Retina (tissue), 1 donor: ENCODE measurements around the gene CLK3.

Source experiments
- DNase-seq: peaks from one replicate; pipeline ENCODE4 v3.0.0-alpha.2; 2016

CLK3 gene

DNA sequence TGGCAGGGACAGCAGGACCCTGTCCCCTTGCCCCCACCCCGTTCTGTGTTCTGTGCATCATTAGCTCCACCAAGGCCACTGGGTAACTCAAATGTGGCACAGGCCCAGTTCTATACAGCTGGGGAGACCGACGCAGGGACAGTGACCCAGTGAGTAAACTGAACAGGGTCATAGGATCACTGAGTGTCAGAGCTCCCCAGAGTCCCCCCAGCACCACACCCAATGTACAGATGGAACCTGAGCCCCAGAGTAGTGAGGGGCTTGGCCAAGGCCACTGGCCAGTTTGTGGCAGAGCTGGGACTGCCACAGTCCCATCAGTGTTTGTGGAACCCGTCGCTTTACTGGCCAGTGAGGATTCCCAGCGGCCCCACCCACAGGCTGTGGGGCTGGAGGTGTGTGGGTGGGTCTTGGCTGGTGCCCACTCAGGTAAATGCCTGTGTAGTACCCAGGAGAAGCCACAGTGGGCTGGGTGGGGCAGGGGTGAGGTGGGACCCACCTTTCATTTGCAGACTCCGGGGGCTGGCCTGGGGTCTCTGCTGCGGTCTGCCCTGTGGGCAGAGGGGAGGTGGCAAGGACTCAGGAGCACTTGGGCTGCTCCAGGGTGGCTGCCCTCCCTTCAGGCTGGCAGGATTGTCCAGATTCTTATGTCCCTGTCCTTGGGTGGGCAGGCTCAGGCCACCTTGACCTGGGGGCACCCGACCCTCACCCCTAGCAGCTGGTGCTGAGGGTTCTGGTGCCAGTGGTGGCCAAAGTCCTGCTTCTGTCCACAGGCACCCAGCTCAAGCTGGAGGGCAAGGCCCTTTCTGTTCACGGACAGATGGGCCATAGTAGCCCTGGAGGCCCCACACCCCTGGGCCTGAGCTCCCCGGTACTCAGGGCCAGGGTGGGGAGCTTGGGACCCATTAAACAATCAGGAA lies 11.6 kb upstream of the CLK3 start:
- DNase-seq = no peak

DNA sequence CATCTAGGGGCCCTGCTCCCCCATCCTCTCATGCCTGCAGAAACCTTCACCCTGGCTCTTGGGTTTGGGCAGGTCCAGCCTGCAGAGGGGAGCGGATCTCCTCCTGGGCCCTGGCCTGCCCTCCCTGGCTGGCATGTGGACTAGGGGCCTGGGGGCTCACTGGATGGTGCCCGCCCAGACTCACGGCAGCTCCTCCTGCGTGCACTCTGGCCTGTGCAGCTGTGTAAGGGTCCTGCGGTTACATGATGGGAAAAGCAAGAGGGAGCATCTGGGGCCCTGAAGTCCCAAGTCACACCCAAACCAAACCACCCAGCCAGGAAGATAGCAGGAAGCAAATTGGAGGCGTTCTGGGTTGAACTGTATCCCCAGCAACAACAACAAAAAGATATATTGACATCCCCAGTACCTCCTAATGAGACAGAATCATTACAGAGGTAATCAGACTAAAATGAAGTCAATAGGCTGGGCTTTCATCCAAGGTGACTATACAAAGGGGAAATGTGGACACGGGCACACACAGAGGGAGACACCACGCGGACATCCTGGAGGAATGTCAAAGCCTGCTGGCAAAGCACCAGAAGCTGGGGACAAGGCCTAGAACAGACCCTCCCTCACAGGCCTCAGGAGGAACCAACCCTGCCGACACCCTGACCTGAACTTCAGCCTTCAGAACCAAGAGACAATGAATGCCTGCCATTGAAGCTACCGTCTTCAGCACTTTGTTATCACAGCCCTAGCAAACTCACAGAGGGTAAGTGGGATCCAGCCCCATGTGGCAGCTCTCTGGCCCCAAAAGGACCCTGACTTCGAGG lies 10.4 kb upstream of the CLK3 start:
- DNase-seq = no peak

DNA sequence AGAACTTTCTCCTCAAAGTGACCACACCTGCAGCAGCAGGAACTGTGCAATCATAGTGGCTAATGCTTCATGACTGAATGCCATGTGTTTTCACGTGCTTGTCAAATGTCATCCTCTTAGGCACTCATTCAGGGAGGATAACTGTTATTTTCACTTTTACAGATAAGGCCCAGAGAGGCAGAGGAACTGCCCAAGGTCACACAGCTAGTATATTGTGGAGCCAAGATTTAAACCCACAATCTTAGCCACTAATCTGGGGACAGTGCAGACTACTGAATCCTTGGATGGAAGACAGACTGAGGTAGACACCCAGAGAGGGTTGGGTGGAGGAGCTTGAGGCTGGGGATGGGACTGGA lies 9.9 kb upstream of the CLK3 start:
- no peak for DNase-seq

DNA sequence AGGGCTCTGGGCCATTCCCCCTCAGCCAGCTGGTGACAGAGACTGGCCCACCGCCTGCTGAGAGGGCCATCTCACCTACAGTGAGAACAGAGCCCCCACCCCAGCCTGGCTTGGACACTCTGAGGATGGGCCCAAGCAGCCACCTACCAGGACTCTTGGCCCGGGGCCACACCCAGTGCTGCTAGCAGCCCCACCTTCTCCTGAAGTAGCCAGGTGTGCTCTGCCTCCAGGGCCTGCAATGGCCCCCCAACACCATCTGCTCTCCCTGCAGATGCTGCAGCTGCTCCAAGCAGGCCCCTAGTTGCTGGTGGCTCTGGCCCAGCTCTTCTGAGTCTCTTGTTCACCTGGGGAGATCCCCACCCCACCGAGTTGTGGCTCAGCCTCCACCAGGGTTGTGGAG lies 6.8 kb upstream of the CLK3 start:
- no peak for DNase-seq

DNA sequence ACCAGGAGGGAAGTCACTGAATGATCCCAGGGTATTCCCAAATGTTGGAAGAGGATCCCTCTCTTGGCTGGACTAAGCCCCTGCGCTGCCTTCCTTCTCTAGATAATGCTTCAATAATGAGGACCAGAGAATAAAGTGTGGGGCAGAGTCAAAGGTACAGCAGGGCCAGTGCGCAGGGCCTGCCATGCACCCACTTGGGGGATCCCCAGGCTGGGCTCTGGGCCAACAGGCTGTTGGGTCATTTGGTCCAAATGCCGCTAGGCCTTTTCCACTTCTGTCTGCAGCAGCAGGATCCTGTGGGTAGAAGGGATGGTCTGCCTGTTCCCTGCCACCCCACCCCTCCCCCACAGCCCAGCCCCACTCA lies 5.7 kb upstream of the CLK3 start:
- no peak for DNase-seq

DNA sequence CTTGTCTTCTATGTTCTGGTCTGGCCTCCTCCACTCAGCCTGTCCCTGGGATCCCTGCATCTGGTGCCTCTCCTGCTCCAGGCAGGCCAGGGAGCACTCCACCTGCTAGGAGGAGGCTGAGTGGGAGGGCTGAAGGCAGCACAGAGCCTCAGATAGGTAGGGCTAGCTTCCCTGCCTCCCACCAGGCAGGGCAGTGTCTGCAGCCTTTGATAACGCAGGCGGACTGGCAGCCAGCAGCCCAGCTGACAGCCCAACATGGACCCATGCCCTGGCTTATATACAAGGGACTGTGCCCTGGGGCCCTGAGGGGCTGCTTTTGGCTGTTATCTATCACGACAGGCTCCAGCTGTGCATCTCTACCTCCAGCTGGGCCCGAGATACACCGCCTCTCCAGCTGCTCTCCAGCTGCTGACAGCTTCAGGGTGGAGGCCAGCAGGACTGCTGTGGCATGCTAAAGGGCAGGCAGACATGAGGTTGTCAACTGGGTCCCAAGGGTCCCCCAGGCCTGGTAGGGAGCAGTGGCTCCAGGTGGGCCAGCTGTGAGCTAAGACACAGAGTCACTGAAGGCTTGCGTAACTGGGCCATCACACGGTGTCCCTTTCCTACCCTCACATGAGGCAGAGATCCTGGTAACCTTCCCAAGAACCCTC lies 5.2 kb upstream of the CLK3 start:
- peak; percentile 60 for DNase-seq

DNA sequence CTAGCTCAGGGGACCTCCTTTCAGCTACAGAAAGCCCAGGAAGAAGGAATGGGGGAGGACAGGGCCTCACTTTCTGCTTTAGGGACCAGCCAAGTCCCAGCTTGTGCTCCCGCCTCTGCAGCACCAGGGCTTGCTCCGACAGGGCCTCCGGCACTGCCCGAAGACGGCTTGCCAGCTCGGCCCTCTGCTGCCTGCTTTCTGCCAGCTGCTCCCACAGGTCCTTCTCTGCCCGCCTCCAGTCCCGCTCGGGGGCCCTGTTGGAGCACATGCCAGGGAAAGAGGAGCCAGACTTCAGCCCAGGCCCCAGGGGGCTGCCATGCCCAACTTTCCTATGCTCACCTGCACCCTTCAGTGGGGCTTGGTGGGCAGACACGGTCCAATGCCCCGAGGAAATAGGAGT lies 4.3 kb upstream of the CLK3 start:
- DNase-seq = no peak

DNA sequence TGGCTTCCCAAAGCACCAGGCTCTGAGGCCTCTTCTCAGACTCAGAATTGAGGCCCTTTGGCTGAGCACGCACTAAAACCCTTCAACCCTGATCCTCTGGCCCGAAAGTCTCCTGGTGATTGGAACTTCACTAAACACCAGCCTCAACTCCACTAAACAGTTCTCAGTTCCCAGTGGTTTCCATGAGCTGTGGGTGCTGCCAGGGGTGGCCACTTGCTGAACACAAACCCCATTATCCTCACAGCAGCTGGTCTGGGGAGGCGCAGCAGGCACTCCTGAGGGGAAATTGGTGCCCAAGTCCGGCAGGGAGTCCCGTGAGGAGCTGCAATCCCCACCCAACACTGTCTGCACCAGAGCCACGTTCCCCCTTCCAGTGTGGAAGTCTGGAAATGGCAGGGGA lies 3.8 kb upstream of the CLK3 start:
- no peak for DNase-seq

DNA sequence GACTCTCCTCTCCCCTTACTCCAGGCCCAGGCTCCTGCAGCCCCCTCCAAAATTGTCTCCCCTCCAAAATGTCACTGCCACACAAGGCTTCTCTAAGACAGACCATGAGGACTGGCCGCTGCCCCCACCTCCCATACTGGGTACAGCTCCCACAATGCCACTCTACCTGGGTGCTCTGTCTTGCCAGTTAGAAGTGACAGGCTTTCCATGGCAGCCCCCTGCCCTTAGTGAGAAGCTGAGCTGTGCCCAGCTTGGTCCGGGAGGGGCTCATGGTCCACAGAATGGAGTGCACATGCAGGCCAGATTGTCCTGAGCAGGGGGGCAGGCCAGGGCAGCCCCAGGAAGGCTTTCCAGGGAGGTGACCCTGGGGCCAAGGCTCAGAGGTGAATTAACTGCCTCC lies 3.0 kb upstream of the CLK3 start:
- no peak for DNase-seq

DNA sequence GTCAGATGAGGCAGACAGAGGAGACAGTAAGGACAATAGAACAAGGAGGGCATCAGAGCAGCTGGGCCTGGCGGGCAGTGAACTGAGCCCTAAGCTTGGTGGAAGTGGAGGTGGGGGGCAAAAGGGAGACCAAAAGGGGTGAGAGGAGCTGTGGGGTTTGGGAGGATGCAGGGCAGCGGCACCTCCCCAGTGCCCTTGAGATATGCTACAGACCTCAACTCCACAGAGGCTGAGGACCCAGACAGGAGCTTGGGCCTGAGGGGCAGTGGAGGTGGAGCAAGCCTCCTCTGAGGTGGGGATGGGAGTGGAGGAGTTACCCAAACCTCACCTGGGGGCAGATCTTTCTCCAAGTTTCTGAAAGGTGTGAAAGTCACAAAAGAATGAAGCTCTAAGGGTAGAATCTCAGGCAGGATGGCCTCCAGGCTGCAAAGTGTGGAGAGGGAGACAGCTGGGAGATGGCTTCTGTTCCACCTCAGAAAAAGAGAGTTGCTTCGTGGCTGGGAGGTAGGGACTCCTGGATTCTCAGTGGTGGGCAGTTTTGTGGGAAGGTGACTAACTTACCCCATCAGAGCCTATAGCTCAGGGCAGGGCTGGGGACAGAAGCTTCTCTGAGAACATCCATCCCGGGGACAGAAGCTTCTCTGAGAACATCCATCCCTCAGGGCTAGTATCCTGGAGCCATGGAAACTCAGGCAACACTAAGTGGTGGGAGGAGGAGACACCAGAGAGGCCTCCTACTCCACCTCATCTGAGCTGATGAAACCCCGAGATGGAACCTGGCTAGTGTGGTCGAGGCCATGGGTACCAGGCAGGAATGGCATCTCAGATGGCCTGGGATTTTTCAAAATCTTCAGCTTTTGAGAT lies 2.3 kb upstream of the CLK3 start:
- no peak for DNase-seq

DNA sequence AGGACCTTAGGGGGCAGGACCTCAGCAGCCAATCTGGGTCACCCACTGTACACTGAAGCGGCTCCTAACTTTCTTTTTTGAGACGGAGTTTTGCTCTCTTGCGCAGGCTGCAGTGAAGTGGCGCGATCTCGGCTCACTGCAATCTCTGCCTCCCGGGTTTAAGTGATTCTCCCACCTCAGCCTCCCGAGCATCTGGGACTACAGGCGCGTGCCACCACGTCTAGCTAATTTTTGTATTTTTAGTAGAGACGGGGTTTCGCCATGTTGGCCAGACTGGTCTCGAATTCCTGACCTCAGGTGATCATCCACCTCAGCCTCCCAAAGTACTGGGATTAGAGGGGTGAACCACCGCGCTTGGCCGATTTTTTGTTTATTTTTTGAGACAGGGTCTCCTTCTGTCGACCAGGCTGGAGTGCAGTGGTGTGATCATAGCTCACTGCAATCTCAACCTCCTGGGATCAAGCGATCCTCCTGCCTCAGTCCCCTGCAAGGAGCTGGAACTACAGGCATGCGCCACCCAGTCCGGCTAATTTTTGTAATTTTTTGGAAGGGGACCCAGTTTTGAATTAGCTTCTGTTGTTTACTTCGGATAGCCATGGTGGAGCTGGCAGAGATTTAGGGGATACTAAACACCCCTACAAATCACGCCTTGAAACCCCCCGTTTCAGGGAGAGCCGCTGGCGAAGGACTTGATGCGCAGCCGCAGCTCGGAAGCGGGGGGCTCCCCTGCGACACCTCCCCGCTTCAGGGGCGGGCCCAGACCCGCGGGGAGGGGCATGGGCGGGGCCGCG lies 1.5 kb upstream of the CLK3 start:
- DNase-seq = peak; percentile 76

DNA sequence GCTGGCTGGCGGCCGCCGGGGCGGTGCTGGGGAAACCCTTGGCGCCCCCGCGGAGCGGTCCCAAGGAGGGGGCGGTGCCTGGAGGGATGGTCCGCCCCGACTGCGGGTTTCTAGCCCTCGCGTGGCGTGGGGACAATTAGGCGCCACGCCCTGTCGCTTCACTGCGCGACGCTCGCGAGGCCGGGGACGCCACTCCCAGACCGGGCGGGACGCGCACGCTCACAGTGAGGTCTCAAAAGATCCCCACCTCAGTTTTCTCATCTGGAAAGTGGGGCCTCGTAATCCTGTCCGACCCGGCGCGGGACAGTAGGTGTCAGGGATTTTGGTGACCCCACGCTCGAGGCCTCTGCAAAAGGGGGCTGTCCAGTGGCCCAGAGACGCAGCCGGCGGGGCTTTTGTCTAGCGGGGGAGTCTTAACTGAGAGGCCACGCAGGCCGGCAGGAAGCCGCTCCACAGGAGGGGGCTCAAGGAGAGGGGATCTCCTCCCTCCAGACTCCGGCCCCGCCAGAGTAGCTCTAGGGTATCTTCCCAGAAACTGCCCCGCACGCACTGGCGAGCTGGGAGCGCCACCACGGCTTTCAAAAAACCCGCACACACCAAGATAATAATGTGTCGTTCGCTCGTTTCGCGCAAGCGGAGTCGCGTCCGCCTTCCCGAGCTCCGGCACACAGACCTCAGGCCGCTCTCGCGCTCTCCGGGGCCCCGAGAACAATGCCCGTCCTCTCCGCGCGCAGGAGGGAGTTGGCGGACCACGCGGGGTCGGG lies 710 bp upstream of the CLK3 start:
- DNase-seq = peak; percentile 87

DNA sequence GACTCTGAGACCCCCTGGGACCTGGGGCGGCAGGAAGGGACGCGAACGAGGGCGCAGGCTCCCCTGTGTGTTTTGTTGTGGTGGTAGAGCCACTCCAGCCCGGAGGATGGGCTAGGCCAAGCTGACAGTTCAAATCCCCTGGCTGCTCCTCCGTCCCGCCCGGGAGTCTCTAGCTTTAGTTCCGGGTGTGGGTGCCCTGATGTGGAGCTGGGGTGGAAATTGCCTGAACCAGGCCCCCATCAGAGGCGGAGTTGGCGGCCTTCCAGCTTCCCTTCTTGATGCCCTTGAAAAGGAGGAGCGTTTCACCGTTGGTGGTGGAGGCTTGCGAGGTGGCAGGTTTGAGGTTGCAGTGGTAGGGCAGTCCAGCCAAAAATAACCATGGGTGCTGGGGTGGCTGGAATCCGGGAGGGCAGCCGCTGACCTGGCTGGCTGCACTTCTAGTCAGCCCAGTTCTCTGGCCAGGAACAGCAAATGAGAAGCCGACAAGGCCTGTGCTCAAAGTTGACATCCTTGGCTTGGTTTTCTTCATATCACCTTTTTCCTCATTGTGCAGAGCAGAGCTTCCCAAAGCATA lies 817 bp downstream of the CLK3 start:
- DNase-seq = no peak

DNA sequence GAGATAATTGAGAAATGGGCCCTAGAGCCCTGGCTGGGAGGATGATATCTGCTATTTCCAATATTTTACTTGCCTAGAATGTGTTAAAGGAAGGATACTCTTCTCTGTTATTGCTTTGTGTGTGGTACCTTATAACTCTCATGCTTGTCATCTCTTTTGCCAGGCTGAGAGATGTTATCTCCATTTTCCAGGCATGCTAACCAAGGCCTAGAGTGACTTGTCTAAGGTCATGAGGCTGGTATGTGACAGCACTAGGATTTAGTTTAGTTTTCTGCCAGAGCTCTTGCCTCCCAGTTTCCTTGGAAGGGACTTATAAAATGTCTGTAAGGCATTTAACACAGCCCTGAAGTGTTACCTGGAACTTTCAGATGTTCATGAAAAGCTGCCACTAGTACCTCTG lies 1.4 kb downstream of the CLK3 start:
- DNase-seq = no peak

DNA sequence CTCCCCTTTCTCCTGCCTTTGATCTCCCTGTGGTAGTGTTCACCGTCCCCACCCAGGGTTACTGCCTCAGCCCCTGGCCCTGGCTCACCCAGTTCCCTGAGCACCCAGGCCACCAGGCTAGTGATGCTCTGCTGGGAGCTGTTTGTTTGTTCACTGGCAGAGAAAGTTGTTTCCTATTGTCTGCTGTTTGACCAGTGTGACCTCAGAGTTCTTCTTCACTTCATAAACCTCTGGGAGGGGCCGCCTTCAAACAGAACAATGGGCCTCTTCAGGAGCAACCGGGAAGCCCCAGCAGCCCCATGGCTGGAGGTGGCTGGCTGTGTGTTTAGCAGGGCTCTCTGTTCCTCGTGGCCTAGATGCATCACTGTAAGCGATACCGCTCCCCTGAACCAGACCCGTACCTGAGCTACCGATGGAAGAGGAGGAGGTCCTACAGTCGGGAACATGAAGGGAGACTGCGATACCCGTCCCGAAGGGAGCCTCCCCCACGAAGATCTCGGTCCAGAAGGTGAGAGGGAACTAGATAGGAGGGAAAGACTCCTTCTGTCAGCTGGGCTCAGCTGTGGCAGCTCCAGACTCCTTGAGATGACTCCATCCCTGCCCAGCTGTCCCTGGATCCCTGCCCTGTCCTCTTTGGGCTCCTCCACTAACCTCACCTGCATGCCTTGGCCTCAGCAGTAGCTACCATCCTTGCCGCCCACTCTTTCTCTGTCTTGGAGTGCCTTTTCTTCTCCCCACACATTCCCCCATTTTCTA lies 3.4 kb downstream of the CLK3 start:
- no peak for DNase-seq

DNA sequence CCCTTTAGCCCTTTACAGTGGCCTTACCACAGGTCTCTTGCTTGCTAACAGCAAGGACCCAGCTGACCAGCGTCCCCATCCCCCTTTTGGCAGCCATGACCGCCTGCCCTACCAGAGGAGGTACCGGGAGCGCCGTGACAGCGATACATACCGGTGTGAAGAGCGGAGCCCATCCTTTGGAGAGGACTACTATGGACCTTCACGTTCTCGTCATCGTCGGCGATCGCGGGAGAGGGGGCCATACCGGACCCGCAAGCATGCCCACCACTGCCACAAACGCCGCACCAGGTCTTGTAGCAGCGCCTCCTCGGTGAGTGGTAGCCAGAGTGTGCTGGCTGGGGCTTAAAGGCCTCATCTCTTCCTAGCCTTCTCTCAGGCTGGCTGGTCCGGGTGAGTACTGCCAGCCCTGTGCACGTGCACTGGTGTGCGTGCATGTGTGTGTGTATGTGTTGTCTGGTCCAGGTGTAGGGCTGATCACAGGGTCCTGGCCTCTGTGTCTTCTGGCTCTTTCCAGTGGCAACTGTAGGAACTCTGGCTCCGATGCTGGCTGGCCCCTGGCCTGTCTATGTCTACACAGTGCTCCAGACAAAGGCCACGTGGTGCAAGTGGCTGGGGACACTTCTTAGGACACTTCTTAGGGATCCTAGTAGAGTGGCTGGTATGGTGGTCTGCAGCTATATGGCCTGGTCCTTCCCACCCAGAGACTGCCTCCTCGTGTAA lies 4.4 kb downstream of the CLK3 start:
- no peak for DNase-seq

DNA sequence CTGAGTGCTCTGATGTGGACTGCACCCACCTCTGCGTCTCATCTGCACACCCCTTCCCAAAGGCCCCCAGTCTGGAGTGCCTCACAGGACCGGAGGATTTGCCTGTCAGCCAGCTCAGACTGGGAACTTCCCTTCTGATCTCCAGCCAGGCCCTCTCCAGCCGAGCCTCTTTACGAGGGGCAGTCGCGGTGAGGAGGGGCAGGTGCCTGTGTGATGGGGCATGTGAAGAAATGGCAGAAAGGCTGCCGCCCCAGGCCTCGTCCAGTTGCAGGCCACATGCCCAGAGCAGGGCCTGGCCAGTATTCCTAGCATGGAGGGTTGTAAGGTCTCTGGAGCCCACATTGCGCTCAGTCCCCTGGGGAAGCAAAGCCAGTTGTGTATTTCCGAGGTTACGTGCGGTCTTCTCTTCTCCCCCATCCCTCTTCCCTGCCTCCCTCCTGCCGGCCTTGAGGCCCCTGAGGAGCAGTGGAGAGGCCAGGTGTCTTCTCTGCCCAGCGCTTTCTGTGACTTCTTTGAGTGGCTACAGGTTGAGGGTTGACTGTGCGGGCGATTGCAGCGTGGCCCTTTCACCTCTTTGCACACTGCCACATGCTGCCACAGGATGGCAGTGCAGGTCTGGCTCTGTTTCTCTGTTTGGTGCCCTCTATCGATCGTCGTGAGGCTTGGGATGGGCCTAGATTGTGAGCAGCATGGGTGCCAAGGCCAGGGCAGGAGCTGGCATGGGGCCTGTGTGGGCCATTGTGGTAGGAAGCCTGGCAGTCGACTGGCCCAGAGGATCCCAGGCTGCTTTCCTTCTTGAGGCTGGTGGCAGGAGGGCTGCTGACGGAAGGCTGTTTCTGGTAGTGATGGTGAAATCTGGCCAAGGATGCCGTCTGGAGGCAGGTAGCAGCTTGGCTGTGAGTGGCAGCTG lies 5.3 kb downstream of the CLK3 start:
- peak; percentile 47 for DNase-seq

DNA sequence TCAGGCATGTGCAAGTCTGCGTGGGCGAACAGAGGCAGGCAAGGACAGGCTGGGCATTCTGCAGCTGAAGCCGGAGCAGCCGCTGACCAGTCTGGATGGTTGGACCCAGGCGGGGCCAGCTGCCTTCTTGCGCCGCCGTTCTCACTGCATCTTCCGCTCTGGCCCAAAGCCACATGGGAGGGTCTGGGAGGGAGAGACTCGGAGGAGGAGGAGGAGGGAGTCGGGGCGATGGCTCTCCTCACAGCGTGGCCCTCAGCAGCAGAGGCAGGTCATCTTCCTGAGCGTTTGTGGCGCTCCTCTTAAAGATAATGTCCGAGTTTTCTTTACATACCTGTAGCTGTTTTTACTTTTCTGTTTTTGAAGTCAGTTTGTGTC lies 5.9 kb downstream of the CLK3 start:
- DNase-seq = no peak
